ENCODE measurements around the gene RHBDF1.
"Not testable (repeated sequence)": the region's sequence is repeated elsewhere in the genome, so short reads cannot be mapped to it uniquely, and the experiment has no call there.

Gene RHBDF1

DNA sequence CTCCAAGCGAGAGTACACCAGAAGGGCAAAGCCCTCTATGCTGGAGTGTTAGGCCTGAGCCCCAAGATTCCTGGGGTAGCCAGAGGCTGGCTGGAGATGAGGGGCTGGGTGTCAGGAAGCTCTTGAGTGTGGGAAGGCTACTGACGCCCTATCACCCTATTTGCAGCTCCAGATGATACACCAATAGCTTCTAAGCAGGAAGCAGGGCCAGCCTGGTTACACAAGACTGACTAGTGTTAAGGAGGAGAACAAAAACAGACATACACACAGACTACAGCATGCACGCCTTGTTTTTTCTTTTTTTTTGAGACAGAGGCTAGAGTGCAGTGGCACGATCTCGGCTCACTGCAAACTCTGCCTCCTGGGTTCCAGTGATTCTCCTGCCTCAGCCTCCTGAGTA, 34.9 kb downstream of the RHBDF1 start:
- TF ChIP-seq NFRKB (IDR thresholded peaks at IDR 0.05) (no peak), BHLHE40 (IDR thresholded peaks at IDR 0.05; ENCODE audit: borderline replicate concordance) (no peak), SP1 (IDR thresholded peaks at IDR 0.05) (no peak)
- POLR2A ChIA-PET = interaction anchor here (2.5 kb wide), 1 partner anchor 16 kb away, joined by 13 read pairs; the partner anchor contains the start of genes POLR3K and SNRNP25
- CTCF ChIA-PET = no interaction called here
- DNase-seq (ENCODE audit: extremely low spot score) = no peak

DNA sequence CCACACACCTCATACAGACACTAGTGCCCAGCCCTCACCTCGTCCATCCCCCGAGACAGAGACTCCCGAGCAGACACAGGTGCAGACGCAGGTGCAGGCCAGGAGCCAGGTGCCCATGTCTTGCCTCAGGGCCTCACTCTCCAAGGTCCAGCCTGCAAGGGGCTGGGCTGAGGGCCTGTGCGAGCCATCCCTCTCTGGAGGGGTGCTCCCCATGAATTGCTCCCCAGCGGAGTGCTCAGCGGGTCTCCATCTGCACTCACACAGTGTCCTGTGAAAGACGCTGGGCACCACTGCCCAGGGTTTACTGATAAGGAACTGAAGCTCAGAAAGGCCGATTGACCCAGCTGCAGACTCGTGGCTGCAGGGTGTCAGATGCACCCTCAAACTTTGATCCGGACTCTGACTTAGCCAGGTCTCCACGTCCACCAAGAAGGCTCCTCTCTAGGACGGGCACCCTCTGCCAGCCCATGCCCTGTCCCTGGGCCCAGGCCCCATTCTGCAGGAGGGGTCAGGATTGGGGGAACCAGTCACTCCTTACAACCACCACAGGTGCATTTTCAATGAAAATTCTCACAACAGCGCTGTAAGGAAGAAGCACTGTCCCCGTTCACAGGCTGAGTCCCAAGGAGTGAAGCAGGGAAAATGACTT, 36.0 kb downstream of the RHBDF1 start:
- CTCF ChIA-PET = no interaction called here
- DNase-seq (ENCODE audit: extremely low spot score) = no peak
- no peak for TF ChIP-seq FOXA1 (IDR thresholded peaks at IDR 0.05)
- TF ChIP-seq LEF1 (IDR thresholded peaks at IDR 0.05; ENCODE audit: borderline replicate concordance) = no peak
- TF ChIP-seq FOXM1 (IDR thresholded peaks at IDR 0.05; ENCODE audit: borderline replicate concordance) = no peak
- TF ChIP-seq HDGF (IDR thresholded peaks at IDR 0.05; ENCODE audit: borderline replicate concordance) = no peak
- no peak for TF ChIP-seq SP1 (IDR thresholded peaks at IDR 0.05)
- TF ChIP-seq, protein P1, sequence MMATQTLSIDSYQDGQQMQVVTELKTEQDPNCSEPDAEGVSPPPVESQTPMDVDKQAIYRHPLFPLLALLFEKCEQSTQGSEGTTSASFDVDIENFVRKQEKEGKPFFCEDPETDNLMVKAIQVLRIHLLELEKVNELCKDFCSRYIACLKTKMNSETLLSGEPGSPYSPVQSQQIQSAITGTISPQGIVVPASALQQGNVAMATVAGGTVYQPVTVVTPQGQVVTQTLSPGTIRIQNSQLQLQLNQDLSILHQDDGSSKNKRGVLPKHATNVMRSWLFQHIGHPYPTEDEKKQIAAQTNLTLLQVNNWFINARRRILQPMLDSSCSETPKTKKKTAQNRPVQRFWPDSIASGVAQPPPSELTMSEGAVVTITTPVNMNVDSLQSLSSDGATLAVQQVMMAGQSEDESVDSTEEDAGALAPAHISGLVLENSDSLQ (IDR thresholded peaks at IDR 0.05) = no peak
- no peak for TF ChIP-seq ZNF384 (IDR thresholded peaks at IDR 0.05)
- TF ChIP-seq CTBP1 (IDR thresholded peaks at IDR 0.05; ENCODE audit: borderline replicate concordance) = no peak
- POLR2A ChIA-PET = no interaction called here

- POLR2A ChIA-PET = no interaction called here
- TF ChIP-seq NFRKB (IDR thresholded peaks at IDR 0.05) = no peak
- DNase-seq (ENCODE audit: extremely low spot score) = no peak
- CTCF ChIA-PET = no interaction called here
These were observed 36.6 kb downstream of the RHBDF1 start for GRCh38 chr16:35678-36305.

DNA sequence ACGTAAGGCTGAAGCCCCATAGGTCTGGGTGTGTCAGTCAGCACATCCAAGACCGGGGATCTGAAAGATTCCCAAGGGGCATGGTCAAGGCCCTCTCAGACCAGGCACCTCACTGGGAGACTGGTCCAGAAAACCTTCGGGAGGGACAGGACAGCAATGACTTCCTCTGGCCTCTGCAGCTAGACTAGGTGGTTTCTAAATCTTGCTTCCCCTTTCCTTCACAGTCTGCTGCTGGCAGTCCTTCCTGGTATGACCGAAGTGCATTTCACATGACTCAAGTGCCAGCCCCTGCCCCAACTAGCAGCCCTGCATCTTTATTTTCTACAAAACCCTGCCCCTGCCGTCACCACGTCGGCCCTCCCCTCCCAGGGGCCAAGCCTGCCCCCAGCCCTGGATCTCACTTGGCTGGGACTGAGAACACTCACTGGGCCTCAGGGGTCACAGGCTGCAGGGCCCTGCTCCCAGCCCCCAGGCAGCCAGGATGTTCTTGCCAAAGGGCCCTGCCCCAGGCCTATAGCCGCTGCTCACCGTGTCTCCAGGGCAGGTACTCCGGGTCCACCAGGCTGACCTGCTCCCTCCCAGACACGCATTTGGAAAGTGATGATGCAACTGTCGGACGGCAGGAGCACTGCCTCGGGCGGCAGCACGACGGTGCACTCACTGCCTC, 37.3 kb downstream of the RHBDF1 start:
- TF ChIP-seq FOXM1 (IDR thresholded peaks at IDR 0.05; ENCODE audit: borderline replicate concordance) (no peak), SP1 (IDR thresholded peaks at IDR 0.05) (no peak), ELF4 (IDR thresholded peaks at IDR 0.05) (no peak), SUZ12 (IDR thresholded peaks at IDR 0.05) (no peak), FOXK2 (IDR thresholded peaks at IDR 0.05) (no peak), HDGF (IDR thresholded peaks at IDR 0.05; ENCODE audit: borderline replicate concordance) (no peak), NFRKB (IDR thresholded peaks at IDR 0.05) (no peak), TARDBP (IDR thresholded peaks at IDR 0.05) (no peak), CTBP1 (IDR thresholded peaks at IDR 0.05; ENCODE audit: borderline replicate concordance) (no peak), L3MBTL2 (conservative IDR thresholded peaks at IDR 0.05) (no peak), FOXA1 (IDR thresholded peaks at IDR 0.05) (no peak), ZNF384 (IDR thresholded peaks at IDR 0.05) (no peak), LEF1 (IDR thresholded peaks at IDR 0.05; ENCODE audit: borderline replicate concordance) (no peak), BHLHE40 (IDR thresholded peaks at IDR 0.05; ENCODE audit: borderline replicate concordance) (no peak)
- POLR2A ChIA-PET = no interaction called here
- DNase-seq (ENCODE audit: extremely low spot score) = no peak
- CTCF ChIA-PET = no interaction called here

DNA sequence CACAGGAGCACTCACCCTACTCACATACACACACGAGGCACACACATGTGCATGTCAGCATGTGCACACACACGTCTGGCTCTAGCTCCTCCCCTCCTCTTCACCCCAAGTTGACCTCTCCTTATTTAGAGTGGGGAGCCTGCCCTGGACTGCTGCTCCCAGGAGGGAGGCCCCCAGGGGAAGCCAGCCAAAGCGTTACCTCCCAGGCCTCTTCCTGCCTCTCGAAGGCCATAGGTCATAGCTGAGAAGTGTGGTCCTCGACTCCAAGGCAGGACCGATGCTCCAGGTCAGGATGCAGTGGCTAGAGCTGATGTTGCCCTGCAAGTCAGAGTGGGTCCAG, 37.8 kb downstream of the RHBDF1 start:
- no peak for DNase-seq (ENCODE audit: extremely low spot score)
- ChIA-PET CTCF (no interaction called here), POLR2A (no interaction called here)
- TF ChIP-seq SUZ12 (IDR thresholded peaks at IDR 0.05) (no peak), TARDBP (IDR thresholded peaks at IDR 0.05) (no peak), BHLHE40 (IDR thresholded peaks at IDR 0.05; ENCODE audit: borderline replicate concordance) (no peak), NFRKB (IDR thresholded peaks at IDR 0.05) (no peak), ZNF384 (IDR thresholded peaks at IDR 0.05) (no peak), FOXM1 (IDR thresholded peaks at IDR 0.05; ENCODE audit: borderline replicate concordance) (no peak), FOXA1 (IDR thresholded peaks at IDR 0.05) (no peak)

DNA sequence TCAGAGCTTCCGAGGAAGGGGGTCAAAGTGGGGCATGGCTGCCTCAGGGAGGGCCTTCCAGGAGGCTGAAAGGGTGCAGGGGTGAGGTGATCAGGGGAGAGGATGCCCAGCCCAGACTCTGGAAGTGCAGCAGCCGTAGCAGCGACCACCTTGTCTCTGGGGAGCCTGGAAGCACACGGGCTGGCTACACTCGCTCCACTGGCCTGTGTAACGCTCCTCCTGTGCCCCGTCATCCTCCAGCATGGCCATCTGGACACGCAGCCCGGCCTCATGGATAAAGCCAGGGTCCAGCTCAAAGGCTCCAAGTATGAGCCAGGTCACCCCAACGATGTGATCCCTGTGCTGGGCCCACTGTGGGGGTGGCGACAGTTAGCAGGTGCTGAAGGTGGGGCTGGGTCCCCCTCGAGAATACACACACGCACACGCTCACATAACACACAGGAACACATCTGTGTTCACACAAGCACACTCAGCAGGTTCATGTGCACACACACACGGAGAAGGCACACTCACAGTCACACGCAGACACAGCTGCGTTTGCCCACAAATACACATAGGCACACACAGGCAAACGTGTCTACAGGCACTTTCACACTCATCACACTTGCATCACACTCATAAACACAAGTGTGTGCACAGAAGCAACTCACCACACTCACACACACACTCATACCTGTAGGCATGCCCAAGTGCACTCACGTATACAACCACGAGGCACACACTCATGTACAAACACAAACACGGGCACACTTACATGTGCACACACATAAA, 38.4 kb downstream of the RHBDF1 start:
- ChIA-PET POLR2A (no interaction called here), CTCF (no interaction called here)
- DNase-seq (ENCODE audit: extremely low spot score) = no peak
- TF ChIP-seq TARDBP (IDR thresholded peaks at IDR 0.05) (peak; percentile 90), NFRKB (IDR thresholded peaks at IDR 0.05) (no peak)

DNA sequence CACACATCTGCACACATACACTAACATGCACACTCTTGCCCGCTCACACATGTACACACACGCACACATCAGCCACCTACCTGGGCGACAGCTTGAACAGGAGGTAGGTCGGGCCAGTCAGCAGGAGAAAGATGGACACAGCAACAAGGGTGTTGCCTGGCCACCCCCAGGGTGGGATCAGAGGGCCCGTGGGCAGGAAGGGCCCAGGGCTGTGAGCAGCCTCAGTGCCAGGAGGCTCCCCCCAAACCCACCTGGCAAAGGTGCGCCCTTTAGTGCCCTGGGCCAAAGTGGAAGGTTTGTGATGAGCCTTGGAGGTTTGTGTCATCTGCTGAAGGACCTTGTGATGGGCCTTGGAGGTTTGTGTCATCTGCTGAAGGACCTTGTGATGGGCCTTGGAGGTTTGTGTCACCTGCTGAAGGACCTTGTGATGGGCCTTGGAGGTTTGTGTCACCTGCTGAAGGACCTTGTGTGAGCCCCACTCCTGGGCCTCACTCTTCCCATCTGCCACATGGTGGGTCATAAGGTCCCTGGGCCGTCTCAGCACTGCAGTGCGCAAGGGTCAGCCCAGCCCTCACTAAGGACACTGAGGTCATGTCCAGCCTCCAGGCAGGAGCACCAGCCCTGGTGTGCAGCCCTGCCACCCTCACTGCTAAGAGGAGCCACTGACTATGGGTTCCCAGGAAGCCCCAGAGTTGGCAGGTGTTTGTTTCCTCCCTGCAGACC, 39.1 kb downstream of the RHBDF1 start:
- POLR2A ChIA-PET; CTCF ChIA-PET; DNase-seq (ENCODE audit: extremely low spot score): not testable (repeated sequence)

- DNase-seq (ENCODE audit: extremely low spot score); POLR2A ChIA-PET; CTCF ChIA-PET: not testable (repeated sequence)
These were observed 41.8 kb downstream of the RHBDF1 start for GRCh38 chr16:30627-31026.

- CTCF ChIA-PET; DNase-seq (ENCODE audit: extremely low spot score); POLR2A ChIA-PET: not testable (repeated sequence)
These were observed 46.5 kb downstream of the RHBDF1 start for GRCh38 chr16:25926-26348.

DNA sequence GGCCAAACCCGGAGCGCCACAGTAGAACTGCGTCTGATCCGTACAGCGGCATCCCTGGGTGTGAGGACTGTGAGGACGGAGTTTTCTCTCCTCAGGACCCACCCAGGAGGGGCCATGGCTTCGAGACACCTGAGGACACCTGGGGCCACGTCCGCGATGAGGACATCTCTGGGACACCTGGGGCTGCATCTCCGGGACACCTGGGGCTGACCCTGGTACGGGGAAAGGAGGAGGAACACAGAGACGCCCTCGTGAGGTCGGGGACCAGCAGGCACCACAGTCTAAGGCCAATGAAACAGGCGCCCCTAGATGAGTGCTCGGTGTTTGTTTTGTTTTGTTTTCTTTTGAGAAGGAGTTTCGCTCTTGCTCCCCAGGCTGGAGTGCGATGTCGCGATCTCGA, 48.3 kb downstream of the RHBDF1 start:
- POLR2A ChIA-PET; CTCF ChIA-PET; DNase-seq (ENCODE audit: extremely low spot score): not testable (repeated sequence)

GRCh38 chr16:20886-21285, 51.5 kb downstream of the RHBDF1 start:
- DNase-seq (ENCODE audit: extremely low spot score); POLR2A ChIA-PET: not testable (repeated sequence)
- CTCF ChIA-PET = interaction anchor here (0.6 kb wide), 1 partner anchor 43 kb away, joined by 3 read pairs; no protein-coding TSS in a partner anchor

DNA sequence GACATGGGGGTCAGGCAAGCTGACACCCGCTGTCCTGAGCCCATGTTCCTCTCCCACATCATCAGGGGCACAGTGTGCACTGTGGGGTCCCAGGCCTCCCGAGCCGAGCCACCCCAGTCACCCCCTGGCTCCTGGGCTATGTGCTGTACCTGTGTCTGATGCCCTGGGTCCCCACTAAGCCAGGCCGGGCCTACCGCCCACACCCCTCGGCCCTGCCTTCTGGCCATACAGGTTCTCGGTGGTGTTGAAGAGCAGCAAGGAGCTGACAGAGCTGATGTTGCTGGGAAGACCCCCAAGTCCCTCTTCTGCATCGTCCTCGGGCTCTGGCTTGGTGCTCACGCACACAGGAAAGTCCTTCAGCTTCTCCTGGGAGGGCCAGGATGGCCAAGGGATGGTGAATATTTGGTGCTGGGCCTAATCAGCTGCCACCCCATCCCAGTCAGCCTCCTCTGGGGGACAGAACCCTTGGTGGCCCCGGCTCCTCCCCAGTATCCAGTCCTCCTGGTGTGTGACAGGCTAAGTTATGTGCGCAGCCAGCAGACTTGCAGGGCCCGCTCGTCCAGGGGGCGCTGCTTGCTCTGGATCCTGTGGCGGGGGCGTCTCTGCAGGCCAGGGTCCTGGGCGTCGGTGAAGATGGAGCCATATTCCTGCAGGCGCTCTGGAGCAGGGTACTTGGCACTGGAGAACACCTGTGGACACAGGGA, 55.2 kb downstream of the RHBDF1 start:
- DNase-seq (ENCODE audit: extremely low spot score); POLR2A ChIA-PET; CTCF ChIA-PET: not testable (repeated sequence)

Data from HEK293T (cell line).